HepG2 (cell line): Measurements from ENCODE around the gene TRAPPC4. TPM values are rescaled to one million over a fixed set of nuclear protein-coding genes. Genes with fewer than 3 reads are reported as not detected.

Source experiments
- HDAC6 ChIP-seq: fragments of 200-600 bp; sonication (generic); IDR thresholded peaks from 2 replicates; pipeline ENCODE4 v1.7.0; 2017; ENCODE audit warnings: mild to moderate bottlenecking, antibody characterized with exemption, low read length, low read depth
- HES4 ChIP-seq: sonication (generic); formaldehyde crosslinking; IDR thresholded peaks from 2 replicates; pipeline ENCODE4 v1.9.0; 2021; ENCODE audit warnings: mild to moderate bottlenecking, missing genetic modification reagents, borderline replicate concordance
- HMGA1 ChIP-seq: sonication (generic); formaldehyde crosslinking; conservative IDR thresholded peaks from 2 replicates; pipeline ENCODE4 v1.4.0; 2020; ENCODE audit warnings: missing genetic modification reagents
- HNF4G ChIP-seq, 2 experiments: sonication (generic) in 1 of 2; formaldehyde crosslinking in 1 of 2; IDR thresholded peaks; 2 replicates each; pipeline versions ENCODE4 v1.4.0 to v1.6.1; 2011 to 2020; ENCODE audit warnings: borderline replicate concordance in 2 of 2, low read depth in 2 of 2, mild to moderate bottlenecking in 2 of 2, low read length in 1 of 2, missing genetic modification reagents in 1 of 2, moderate library complexity in 1 of 2
- MEIS2 ChIP-seq: sonication (generic); formaldehyde crosslinking; IDR thresholded peaks from 2 replicates; pipeline ENCODE4 v1.9.0; 2021; ENCODE audit warnings: mild to moderate bottlenecking, missing genetic modification reagents
- NFYC ChIP-seq: IDR thresholded peaks from 2 replicates; pipeline ENCODE4 v1.6.1; 2016; ENCODE audit warnings: missing genetic modification reagents, missing compliant biosample characterization
- ONECUT2 ChIP-seq: sonication (generic); formaldehyde crosslinking; IDR thresholded peaks from 2 replicates; pipeline ENCODE4 v1.4.0; 2020; ENCODE audit warnings: missing genetic modification reagents
- TAF1 ChIP-seq: sonication (generic); formaldehyde crosslinking; IDR thresholded peaks from 2 replicates; pipeline ENCODE4 v1.4.0; 2020; ENCODE audit warnings: missing genetic modification reagents
- ZBTB44 ChIP-seq: sonication (generic); formaldehyde crosslinking; IDR thresholded peaks from 2 replicates; pipeline ENCODE4 v1.4.0; 2020; ENCODE audit warnings: missing genetic modification reagents
- ZNF317 ChIP-seq: sonication (generic); formaldehyde crosslinking; IDR thresholded peaks from 2 replicates; pipeline ENCODE4 v1.5.0; 2020; ENCODE audit warnings: mild to moderate bottlenecking, missing genetic modification reagents
- ZNF318 ChIP-seq: sonication (generic); formaldehyde crosslinking; IDR thresholded peaks from 2 replicates; pipeline ENCODE4 v1.4.0; 2020; ENCODE audit warnings: mild to moderate bottlenecking, missing genetic modification reagents
- ZNF552 ChIP-seq: sonication (generic); formaldehyde crosslinking; IDR thresholded peaks from 2 replicates; pipeline ENCODE4 v1.9.0; 2022; ENCODE audit warnings: missing genetic modification reagents, mild to moderate bottlenecking, borderline replicate concordance
- ZNF782 ChIP-seq: sonication (generic); formaldehyde crosslinking; IDR thresholded peaks from 2 replicates; pipeline ENCODE4 v1.4.0; 2020; ENCODE audit warnings: missing genetic modification reagents, mild to moderate bottlenecking, borderline replicate concordance
- ZNF800 ChIP-seq: sonication (generic); formaldehyde crosslinking; IDR thresholded peaks from 2 replicates; pipeline ENCODE4 v1.4.0; 2020; ENCODE audit warnings: missing genetic modification reagents
- polyA plus RNA-seq, 8 experiments: library from polyadenylated mRNA; depleted of rRNA in 3 of 8; stranded (reverse) in 7 of 8; unstranded in 1 of 8; fragments of >200 nt; fragmentation: Illumina TruSeq in 4 of 8; extraction: Trizol in 4 of 8; gene quantifications; 2 replicates each; pipeline versions ENCODE4 v1.2.1 to v1.2.3, GENCODE V29; 2011 to 2016; ENCODE audit warnings: low read depth in 4 of 8, missing spikeins in 1 of 8, mixed read lengths in 1 of 8; ENCODE audit not compliant: insufficient read depth in 1 of 8
- total RNA-seq, 5 experiments: library from RNA; depleted of rRNA; stranded (reverse); fragments of >200 nt; fragmentation: Illumina TruSeq; extraction: Trizol; gene quantifications; 2 replicates each; pipeline ENCODE4 v1.2.3, GENCODE V29; 2016; ENCODE audit warnings: low read depth in 1 of 5
- TF ChIP-seq, protein P1 (sequence below): sonication (generic); formaldehyde crosslinking; IDR thresholded peaks from 2 replicates; pipeline ENCODE4 v1.8.0; 2022; ENCODE audit warnings: mild to moderate bottlenecking, missing genetic modification reagents; ENCODE audit not compliant: insufficient replicate concordance

TRAPPC4 gene
- total and polyA plus RNA-seq, 2 of the 13 experiments (the other 11 are each of a cell fraction or from before 2014, with no cell fraction given) = 97.4 to 140 TPM

DNA sequence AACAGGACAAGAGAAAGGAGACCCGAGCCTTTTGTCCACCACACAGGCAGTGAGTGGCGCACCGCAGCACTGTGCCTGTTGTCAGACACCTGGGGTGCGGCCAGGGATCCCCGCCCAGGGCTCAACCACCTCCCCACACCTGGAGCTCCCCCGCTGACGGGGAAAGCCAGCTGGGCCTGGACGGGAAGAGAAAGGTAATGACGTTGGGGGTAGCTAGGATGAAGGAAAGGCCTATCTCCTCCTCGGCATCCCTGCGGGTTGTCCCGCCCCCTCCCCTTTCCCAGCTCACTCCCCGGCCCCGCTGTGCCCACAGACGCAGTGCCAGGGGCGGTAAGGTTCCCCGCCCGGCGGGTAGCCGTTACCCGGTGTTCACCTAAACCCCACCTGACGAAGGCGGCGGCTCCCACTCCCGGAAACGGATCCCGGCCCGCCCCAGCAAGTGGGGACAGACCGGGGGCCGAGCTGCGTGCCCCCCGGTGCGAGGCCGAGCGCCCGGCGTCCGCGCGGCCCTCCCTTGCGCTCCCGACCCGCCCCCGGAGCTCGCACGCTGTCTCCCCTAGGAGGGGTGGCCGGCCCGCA, 37.9 kb downstream of the TRAPPC4 start (continued):
- no peak for TF ChIP-seq ZBTB44 (CRISPR knock-in tag)
- 0 out of 2 replicates have a peak, but pooled peaks have one; percentile 6 for TF ChIP-seq ZNF800 (CRISPR knock-in tag)
- no peak for TF ChIP-seq NFYC (CRISPR knock-in tag)
- TF ChIP-seq MEIS2 (CRISPR knock-in tag) = peak; percentile 55; the same call in 1 of the 2 replicates
- TF ChIP-seq HMGA1 (CRISPR knock-in tag) = no peak
- no peak for TF ChIP-seq TAF1 (CRISPR knock-in tag)
- no peak for TF ChIP-seq HDAC6
- TF ChIP-seq ZNF782 = no peak
- peak; percentile 69; the same call in 1 of the 2 replicates for TF ChIP-seq HES4 (CRISPR knock-in tag)
- TF ChIP-seq ZNF318 (CRISPR knock-in tag) = no peak
- no peak for TF ChIP-seq HNF4G (IDR thresholded peaks at IDR 0.05; ENCODE audit: borderline replicate concordance, low read depth, low read length)
- 0 out of 2 replicates have a peak, but pooled peaks have one; percentile 41 for TF ChIP-seq HNF4G (CRISPR knock-in tag; IDR thresholded peaks at IDR 0.05; ENCODE audit: borderline replicate concordance, low read depth)
- TF ChIP-seq, protein P1, sequence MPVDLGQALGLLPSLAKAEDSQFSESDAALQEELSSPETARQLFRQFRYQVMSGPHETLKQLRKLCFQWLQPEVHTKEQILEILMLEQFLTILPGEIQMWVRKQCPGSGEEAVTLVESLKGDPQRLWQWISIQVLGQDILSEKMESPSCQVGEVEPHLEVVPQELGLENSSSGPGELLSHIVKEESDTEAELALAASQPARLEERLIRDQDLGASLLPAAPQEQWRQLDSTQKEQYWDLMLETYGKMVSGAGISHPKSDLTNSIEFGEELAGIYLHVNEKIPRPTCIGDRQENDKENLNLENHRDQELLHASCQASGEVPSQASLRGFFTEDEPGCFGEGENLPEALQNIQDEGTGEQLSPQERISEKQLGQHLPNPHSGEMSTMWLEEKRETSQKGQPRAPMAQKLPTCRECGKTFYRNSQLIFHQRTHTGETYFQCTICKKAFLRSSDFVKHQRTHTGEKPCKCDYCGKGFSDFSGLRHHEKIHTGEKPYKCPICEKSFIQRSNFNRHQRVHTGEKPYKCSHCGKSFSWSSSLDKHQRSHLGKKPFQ = peak; percentile 47
- no peak for TF ChIP-seq ONECUT2 (CRISPR knock-in tag)
- 0 out of 2 replicates have a peak, but pooled peaks have one; percentile 28 for TF ChIP-seq ZNF317 (CRISPR knock-in tag)
- no peak for TF ChIP-seq ZNF552 (CRISPR knock-in tag)
